Parathyroid adenoma (tissue), 2 donors: ENCODE data around the gene NSDHL.
A peak's percentile ranks its signal among the peaks of the same experiment; 100 is the strongest.

Experiments used
- H2AFZ ChIP-seq: fragments of 300-600 bp; sonication (generic); one replicate; pipeline ENCODE4 v1.7.0; 2017; ENCODE audit warnings: antibody characterized with exemption, mild to moderate bottlenecking
- H3K27ac ChIP-seq: fragments of 300-600 bp; sonication (generic); one replicate; pipeline ENCODE4 v1.7.0; 2017
- H3K27me3 ChIP-seq: fragments of 300-600 bp; sonication (generic); one replicate; pipeline ENCODE4 v1.7.0; 2017; ENCODE audit warnings: low read length; ENCODE audit not compliant: control insufficient read depth, insufficient read depth
- H3K36me3 ChIP-seq: fragments of 300-600 bp; sonication (generic); one replicate; pipeline ENCODE4 v1.7.0; 2017; ENCODE audit warnings: low read length; ENCODE audit not compliant: control insufficient read depth, insufficient read depth
- H3K4me1 ChIP-seq: fragments of 300-600 bp; sonication (generic); one replicate; pipeline ENCODE4 v1.7.0; 2017; ENCODE audit warnings: control low read depth
- H3K4me2 ChIP-seq: fragments of 300-600 bp; sonication (generic); one replicate; pipeline ENCODE4 v1.7.0; 2017; ENCODE audit warnings: low read length
- H3K4me3 ChIP-seq: fragments of 300-600 bp; sonication (generic); one replicate; pipeline ENCODE4 v1.7.0; 2017; ENCODE audit warnings: low read depth, low read length
- H3K79me2 ChIP-seq: fragments of 300-600 bp; sonication (generic); one replicate; pipeline ENCODE4 v1.7.0; 2017; ENCODE audit warnings: control low read depth
- H3K9ac ChIP-seq: fragments of 300-600 bp; sonication (generic); one replicate; pipeline ENCODE4 v1.7.0; 2017; ENCODE audit warnings: mild to moderate bottlenecking
- H3K9me3 ChIP-seq: fragments of 300-600 bp; sonication (generic); one replicate; pipeline ENCODE4 v1.7.0; 2017; ENCODE audit warnings: low read length; ENCODE audit not compliant: control insufficient read depth
- TF ChIP-seq, protein P1 (sequence below): fragments of 300-600 bp; sonication (generic); IDR thresholded peaks from one replicate; pipeline ENCODE4 v1.7.0; 2017; ENCODE audit warnings: antibody characterized with exemption, mild to moderate bottlenecking
- donor health status: primary hyperparathyroidism.

The NSDHL gene

DNA sequence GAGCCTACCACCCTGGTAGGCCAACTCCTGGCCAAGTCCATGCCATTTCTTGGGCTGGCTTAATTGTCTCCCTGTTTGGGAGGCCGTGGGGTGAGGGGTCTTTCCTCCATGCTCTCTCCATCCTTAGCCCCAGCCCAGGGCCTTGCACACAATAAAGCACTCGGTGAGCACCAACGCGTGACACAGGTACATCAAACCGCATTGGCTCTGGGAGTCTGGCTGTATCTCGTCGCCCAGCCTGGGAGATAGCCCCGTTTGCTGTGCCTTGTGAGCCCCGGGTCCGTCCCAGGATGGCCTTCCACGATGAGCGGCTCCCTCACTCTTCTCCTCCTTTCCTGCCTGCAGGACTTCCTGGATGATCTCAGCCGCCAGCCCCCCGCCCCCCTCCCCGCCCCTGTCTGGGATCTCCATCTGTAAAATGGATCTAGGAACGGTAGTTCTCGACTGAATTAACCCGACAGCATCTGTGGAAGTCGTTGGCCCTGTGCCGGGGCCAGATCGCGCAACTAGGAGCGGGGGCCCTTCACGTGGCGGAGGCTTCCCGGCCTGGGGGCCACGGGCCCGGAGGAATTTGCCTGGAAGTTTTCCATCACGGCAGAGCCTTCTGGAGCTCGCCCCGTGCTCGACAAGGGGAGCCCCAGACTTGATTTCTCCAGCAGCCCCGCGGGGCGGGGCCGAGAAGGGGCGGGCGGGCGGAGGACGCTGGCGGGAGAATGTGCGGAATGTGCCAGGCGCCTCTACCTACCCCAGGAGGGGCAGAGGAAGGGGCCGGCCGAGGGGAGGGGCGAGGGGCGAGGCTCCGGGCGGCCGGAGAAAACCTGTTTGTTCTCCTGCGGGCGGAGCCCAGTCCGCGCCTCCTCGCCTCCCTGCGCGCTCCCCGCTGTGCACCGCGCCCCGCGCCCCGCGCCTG lies 66.6 kb downstream of the NSDHL start, which contains the start of gene ZNF185:
Gene ZNF185 (plus strand): TSS at position 846 of the 910 bp plus-strand sequence. CDS start 16,423 bp downstream, outside the sequence.
- Histone ChIP-seq H3K9me3 (no peaks in the 10 kb centered on the region), H3K36me3 (no peaks in the 10 kb centered on the region), H3K4me3 (peak within 1 kb of the TSS; percentile 31), H2AFZ (peak within 1 kb of the TSS; percentile 70), H3K4me1 (no peaks in the 10 kb centered on the region), H3K79me2 (no peaks in the 10 kb centered on the region), H3K27me3 (no peaks in the 10 kb centered on the region), H3K4me2 (no peak within 1 kb of the TSS), H3K9ac (no peak within 1 kb of the TSS), H3K27ac (no peak within 1 kb of the TSS)
- TF ChIP-seq, protein P1, sequence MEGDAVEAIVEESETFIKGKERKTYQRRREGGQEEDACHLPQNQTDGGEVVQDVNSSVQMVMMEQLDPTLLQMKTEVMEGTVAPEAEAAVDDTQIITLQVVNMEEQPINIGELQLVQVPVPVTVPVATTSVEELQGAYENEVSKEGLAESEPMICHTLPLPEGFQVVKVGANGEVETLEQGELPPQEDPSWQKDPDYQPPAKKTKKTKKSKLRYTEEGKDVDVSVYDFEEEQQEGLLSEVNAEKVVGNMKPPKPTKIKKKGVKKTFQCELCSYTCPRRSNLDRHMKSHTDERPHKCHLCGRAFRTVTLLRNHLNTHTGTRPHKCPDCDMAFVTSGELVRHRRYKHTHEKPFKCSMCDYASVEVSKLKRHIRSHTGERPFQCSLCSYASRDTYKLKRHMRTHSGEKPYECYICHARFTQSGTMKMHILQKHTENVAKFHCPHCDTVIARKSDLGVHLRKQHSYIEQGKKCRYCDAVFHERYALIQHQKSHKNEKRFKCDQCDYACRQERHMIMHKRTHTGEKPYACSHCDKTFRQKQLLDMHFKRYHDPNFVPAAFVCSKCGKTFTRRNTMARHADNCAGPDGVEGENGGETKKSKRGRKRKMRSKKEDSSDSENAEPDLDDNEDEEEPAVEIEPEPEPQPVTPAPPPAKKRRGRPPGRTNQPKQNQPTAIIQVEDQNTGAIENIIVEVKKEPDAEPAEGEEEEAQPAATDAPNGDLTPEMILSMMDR: no peak

DNA sequence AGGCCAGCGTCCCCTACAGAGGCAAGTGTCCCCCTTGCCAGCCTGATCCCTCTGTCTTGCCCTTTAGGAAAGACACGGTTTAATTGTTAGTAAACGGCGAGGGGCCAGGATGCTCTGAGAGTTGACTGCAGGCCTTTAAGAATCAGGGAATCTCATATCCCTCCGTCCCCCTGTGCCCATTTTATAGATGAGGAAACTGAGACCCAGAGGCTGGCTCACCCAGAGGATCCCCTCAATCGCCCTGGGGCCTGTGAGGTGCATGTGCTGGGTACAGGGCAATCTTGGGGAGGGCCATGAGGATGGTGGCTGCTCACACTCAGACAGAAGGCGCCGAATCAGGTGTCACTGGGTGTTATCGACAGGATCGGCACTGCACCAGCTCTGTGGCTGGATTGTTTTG lies 67.6 kb downstream of the NSDHL start:
- Histone ChIP-seq H3K27ac (no peak overlapping the region), H3K9ac (no peak overlapping the region), H2AFZ (peak overlapping the region; percentile 42), H3K4me1 (no peaks in the 10 kb centered on the region), H3K79me2 (no peaks in the 10 kb centered on the region), H3K4me2 (no peak overlapping the region), H3K9me3 (no peaks in the 10 kb centered on the region), H3K27me3 (no peaks in the 10 kb centered on the region), H3K4me3 (no peak overlapping the region), H3K36me3 (no peaks in the 10 kb centered on the region)
- TF ChIP-seq, protein P1: no peak

DNA sequence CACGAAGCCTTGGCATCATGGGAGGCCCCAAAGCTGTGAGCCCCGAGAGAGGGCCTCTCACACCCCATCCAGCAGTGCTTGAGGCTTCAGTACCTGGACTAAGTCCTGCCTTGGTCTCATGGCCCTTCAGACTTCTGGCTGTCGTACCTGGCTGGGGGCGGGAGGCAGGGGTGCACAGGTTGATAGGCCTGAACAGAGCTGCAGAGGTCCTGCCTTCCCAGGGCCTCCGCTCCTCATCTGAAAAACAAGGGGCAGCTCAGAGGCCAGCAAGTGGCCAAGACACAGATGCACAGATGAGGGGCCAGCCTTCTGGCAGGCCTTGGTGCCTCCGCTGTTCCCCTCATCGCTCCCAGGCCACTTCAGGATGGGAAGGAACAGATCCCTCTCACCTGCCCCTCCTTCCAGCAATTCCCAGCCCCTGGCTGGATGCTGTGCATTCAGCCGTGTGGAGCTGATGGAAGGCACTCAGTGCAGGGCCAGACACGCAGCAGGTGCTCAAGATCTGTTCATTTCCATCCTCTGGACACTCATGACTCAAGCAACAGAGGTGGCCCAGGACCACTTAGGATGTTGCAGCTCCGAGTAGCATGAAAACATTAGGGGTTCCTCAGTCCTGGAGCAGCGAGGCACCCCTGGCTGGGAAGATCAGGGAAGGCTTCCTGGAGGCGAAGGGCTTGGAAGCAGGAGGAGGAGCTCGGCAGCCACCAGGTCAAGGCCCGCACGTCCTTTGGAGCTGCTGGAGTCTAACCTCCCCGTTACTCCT lies 68.4 kb downstream of the NSDHL start:
- Histone ChIP-seq H2AFZ (peak overlapping the region; percentile 42), H3K9ac (no peak overlapping the region), H3K9me3 (no peaks in the 10 kb centered on the region), H3K36me3 (no peaks in the 10 kb centered on the region), H3K4me1 (no peaks in the 10 kb centered on the region), H3K79me2 (no peaks in the 10 kb centered on the region), H3K4me3 (no peak overlapping the region), H3K27ac (no peak overlapping the region), H3K27me3 (no peaks in the 10 kb centered on the region), H3K4me2 (no peak overlapping the region)
- TF ChIP-seq, protein P1: no peak

DNA sequence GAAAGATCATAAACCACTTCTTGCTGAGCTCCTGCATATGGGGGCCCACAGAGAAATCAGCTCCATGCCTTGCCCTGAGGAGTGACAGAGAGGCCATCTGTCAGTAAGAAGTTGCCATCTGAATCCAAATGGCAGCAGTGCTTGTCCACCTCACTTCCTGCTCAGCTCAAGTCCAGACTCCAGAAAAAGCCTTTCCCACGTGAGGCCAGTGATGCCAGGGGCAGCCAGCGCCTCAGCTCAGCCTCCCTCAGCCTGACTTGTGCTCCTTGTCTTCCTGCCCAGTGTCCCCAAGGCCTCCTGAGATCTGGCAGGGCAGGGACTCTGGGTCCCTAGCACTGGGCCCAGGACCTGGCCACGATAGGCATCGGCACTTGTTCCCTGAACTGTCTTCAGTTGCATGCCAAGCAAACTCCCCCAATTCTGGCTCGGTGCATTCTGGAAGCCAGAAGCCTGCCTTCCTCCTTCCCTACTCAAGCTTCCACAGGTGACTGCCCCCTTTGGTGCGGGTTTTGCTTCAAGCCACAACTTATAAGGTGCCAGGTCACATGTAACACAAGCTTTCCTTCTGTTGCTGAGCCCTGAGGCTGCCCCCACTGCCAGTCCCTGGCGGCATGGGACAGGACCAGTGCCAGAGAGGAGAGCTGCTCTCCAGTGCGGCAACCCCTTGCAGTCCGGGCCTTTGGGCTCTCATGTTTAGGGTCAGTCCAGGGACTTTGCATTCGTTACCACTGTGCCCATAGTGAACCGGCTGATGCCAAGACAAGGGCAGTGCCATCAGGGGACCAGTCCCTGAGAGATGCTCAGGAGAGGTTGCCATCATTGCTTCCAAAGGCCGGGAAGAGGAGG lies 69.2 kb downstream of the NSDHL start:
- Histone ChIP-seq H3K4me1 (no peaks in the 10 kb centered on the region), H3K4me3 (no peak overlapping the region), H3K9me3 (no peaks in the 10 kb centered on the region), H3K27me3 (no peaks in the 10 kb centered on the region), H2AFZ (no peak overlapping the region), H3K36me3 (no peaks in the 10 kb centered on the region), H3K27ac (no peak overlapping the region), H3K9ac (no peak overlapping the region), H3K4me2 (no peak overlapping the region), H3K79me2 (no peaks in the 10 kb centered on the region)
- TF ChIP-seq, protein P1: no peak
